MV-4-11 (cell line): ENCODE data around the gene RYR2.
"Not testable (repeated sequence)": the region's sequence is repeated elsewhere in the genome, so short reads cannot be mapped to it uniquely, and the experiment has no call there.

Experiments
- DNase-seq: peaks from one replicate; lab custom pipeline; 2025; lab: John Stamatoyannopoulos, UW

The RYR2 gene

DNA sequence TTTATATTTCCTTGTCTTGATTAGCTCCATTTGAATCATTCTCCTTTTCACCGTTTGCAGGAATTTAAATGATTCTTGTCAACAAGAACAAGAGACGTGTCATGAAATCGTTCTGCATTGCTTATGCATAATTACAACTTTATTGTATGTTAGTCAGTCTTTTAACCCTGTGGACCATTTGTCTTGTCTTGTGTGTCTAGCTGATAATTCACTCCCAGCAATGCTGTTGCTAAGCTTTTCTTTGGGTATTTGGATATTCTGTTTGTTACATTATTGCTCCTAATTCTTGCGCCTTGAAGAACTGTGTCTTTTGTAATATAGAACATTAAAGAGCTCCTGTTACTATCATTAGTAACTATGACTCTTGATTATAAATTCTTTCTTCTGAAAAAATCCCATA, 311.9 kb downstream of the RYR2 start:
- no peak for DNase-seq

DNA sequence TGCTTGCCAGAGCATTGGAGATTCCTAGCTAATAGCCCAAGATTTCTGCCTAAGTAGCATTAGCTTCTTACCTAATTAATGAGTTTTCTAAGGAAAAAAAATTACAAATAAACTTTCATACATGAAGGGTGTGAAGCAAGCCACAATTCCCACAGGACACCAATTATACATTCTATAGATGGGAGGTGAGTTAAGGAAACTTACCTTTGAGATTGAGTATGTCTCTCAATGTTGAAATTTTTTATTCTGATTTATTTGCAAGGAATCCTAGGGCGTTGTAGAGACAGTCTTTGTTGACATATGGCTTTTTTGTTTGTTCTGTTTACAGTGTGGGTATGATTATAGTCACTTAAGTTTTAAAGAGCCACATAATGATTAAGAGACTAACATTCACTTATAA, 313.0 kb downstream of the RYR2 start:
- no peak for DNase-seq

- no peak for DNase-seq
Measured at GRCh38 chr1:237358555-237358954, 316.6 kb downstream of the RYR2 start.

- DNase-seq = no peak
Measured at GRCh38 chr1:237367758-237368157, 325.8 kb downstream of the RYR2 start.

DNA sequence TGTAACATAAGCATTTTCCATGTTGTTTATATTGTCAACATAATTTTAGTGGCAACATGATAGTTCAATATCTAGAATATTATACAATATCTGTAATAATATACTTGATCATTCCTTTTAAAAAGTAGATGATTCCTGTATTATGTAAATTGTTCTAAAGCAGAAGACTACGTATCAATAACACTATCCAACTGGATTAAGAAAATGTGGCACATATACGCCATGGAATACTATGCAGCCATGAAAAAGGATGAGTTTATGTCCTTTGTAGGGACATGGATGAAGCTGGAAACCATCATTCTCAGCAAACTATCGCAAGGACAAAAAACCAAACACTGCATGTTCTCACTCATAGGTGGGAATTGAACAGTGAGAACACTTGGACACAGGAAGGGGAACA, 329.5 kb downstream of the RYR2 start:
- not testable (repeated sequence) for DNase-seq

GRCh38 chr1:237383791-237384190, 341.8 kb downstream of the RYR2 start:
- no peak for DNase-seq

DNA sequence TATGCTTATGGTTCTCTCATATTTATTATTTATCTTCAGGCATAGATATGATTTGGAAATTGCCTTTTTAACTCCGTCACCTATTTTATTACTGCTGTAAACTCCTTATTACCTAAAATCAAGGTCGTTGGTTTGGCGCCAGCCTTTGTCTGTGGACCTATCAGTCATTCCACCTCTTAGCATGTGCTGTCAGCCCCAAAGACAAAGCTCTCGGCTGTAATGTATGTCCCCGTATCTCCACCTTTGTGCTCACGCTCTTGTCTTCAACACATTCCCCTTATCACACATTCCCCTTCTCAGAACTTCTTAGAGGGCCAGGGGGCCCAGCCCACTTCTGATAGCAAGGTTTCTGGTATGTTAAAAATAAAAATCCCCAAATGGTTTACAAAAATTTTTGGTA, 342.2 kb downstream of the RYR2 start:
- no peak for DNase-seq

DNA sequence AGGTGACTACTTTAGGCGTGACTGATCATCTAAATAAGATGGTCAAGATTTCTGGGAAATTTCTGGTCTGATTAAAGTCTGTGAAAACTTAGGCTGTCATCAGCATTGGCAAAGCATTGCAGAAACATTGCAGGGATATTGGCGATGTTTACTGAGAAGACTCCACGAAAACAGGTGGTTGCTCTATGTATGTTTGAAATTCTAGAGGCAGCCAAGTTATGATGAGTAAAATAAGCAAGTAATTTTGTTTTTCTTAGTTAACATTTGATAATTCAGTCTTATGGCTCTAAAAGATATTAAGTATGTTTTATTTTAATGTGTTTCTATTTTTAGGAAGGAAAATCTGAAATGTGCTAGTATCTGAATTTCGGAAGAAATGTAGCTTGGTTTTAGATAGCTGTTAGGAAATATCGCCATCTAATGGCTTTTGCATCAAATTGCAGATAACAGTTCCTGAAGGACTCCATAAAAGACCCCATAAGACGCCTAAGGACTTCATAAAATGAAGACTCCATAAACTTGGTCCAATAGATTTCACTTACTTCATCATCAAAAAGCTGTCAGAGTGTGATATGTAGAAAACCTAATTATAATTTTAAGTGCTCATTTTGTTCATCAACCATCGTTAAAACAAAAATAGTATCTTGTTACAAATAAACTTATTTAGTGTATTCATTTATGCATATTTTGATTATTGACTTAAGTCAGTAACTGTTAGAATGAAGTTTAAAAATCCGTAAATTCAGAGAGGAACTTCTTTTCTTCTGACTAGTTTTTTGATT, 344.6 kb downstream of the RYR2 start:
- DNase-seq = peak; percentile 14

DNA sequence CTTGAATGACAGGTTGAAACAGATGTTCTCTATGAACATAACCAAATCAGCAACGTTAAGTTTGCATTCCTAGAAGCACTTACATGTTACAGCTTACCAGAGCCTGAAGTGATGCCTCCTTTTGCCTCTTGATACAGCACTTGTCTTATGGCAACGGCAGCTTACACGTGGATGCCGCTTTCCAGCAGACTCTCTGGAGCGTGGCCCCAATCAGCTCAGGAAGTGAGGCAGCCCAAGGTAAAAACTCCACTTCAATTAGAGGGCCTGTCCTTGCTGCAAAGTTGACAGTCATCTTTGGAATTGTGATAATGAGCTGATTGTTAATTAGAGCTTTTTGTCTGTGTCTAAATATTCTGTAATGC, 345.1 kb downstream of the RYR2 start:
- no peak for DNase-seq

DNA sequence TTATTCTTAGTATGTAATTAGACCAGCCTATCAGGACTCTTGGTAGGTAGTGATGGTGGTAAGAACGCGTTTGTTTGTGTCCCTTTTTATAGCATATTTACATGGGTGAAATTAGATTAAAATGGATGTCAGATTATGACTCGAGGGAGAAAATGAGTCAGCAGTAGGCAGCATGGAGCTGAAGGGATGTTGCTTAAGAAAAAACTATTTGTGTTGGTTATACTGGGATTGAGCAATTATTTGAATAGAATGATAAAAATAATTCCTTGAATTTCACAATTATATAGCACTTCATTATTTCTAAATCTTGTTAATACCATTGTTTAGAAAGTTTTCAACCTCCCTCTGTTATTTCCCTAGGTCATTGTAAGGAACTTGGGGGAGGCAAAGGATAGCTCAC, 348.8 kb downstream of the RYR2 start:
- no peak for DNase-seq

- no peak for DNase-seq
Measured at GRCh38 chr1:237393632-237394031, 351.6 kb downstream of the RYR2 start.

DNA sequence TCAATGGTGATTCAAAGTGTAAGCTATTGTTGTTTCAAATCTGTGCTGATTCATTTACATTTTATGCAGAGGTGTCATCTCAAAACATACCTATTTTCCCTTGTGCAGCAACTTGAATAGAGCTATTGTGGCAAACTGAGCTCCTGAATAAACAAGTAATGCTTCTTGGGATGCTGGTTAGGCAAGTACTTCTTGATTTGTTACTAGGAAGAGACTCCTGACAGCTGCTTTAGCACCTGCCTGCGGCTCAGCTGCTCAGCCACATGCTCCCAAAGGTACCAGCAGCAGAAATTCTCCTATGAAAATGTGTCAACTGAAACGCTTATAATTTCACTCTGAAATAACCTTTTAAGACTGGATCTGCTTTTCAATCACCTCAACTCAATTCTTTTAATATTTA, 352.3 kb downstream of the RYR2 start:
- DNase-seq = no peak

- no peak for DNase-seq
Measured at GRCh38 chr1:237396426-237396825, 354.4 kb downstream of the RYR2 start.

DNA sequence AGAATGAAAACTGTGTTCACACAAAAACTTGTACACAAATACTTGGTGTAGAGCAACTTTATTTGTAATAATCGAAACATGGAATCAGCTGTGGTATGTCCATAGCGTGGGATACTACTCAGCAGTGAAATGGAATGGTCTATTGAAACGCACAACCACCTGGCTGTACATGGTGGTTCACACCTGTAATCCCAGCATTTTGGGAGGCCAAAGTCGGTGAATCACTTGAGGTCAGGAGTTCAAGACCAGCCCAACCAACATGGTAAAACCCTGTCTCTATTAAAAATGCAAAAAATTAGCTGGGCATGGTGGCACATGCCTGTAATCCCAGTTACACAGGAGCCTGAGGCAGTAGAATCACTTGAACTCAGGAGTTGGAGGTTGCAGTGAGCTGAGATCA, 356.8 kb downstream of the RYR2 start:
- DNase-seq = no peak

GRCh38 chr1:237405912-237406311, 363.9 kb downstream of the RYR2 start:
- no peak for DNase-seq

DNA sequence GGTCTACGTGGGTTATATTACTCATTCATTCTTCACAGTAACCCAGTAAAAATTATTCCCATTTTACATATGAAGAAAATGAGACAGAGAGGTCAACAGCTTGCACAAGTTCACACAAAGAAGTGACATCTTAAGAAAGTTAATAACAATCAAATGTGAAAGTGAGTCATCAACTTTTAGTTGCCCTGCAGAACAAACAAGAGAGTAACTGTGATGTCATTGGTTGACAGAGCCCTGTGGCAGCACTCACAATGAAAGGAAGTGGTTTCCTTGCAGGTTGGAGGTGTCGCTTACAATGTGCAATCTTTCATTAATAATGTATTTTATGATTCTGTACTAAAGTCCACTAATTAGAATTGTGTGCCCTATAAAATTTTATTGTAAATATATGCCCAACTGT, 369.6 kb downstream of the RYR2 start:
- DNase-seq = no peak

DNA sequence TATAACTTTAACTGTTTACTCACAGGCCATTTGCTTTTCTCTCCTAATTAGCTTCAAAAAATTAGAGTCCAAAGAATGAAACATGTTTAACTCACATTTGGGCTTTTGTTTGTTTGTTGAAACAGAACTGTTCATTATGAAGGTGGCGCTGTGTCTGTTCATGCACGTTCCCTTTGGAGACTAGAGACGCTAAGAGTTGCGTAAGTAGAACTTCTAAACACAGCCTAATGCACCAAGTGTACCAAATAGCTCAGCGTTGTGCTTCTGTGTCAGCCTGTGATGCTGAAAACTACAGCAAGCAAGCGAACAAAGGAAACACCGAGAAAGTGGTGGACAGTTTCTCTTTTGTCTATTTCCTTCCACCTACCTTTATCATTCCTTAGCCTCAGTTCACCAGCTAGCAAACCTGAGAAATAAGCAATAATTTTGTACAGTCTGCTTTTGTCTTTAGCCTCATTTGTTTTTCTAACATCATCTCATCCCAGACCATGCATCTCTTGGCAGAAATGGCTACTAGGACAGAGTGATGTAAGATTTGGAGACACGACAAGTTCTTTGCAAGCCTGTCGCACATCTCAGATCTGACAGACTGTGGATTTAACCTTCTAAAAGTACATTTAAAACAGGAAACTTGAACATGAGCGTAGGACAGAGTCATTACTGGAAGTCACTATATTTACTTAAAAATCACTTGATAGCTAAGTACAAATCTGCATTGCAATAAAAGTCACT, 375.1 kb downstream of the RYR2 start:
- no peak for DNase-seq

DNA sequence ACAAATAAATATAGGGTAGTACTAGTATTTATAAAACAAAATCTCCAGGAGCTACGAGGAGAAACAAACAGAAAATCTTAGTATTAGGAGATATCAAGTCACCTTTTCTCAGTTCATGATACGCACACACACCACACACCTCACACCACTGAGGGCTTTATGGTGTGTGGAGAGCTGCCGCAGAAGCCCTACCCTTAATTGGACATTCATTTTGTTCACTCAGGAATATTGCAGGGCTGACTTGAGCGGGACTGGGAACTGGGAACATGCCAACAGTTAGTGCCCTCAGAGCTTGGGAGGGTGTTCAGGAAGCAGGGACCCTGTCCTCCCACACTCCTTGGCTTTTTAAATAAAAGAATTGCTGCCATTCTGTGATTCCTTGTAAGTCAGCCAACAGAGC, 386.8 kb downstream of the RYR2 start:
- DNase-seq = no peak

GRCh38 chr1:237429252-237429651, 387.3 kb downstream of the RYR2 start:
- DNase-seq = no peak

GRCh38 chr1:237431448-237431847, 389.5 kb downstream of the RYR2 start:
- DNase-seq = no peak

- no peak for DNase-seq
Measured at GRCh38 chr1:237440346-237440745, 398.4 kb downstream of the RYR2 start.

DNA sequence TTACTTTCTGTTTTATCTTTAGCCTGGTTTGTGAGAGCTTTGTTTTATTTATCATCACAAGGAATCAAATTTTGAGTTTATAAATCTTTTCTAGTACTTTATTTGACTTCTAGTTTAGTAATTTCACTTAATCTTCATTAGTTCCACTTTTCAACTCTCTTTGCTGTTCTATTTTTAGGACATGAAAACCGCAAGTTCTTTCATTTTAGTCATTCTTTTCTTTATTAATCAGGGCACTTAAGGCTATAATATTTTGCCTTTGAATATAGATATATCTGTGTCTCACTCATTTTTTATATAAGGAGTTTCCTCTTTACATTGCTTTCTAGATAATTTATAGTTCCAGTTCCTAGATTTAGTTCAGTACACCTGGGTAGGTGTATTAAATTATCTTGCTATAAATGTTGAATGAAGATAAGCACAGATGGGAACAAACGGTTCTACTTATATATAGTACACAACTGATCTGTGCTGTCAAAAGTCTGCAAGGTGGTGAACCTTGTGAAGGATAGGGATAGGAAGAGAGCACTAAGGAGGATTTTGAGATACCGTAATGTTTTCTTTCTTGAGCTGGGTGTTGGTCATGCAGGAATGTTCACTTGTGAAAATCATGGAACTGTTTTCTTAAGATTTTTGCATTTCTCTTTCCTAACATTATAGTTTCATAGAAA, 402.3 kb downstream of the RYR2 start:
- DNase-seq = no peak

GRCh38 chr1:237448042-237448441, 406.1 kb downstream of the RYR2 start:
- no peak for DNase-seq
